Hepatocyte (in vitro differentiated cells): Measurements from ENCODE around the gene WDFY4.

ENCODE experiments used
- CTCF ChIP-seq: fragments of 200-600 bp; sonication (generic); IDR thresholded peaks from 2 replicates; pipeline ENCODE4 v1.5.1; 2016; ENCODE audit warnings: antibody characterized with exemption, mild to moderate bottlenecking; ENCODE audit not compliant: poor library complexity
- EZH2phosphoT487 ChIP-seq: fragments of 200-600 bp; sonication (generic); IDR thresholded peaks from one replicate; pipeline ENCODE4 v1.6.1; 2018; ENCODE audit warnings: antibody characterized with exemption, mild to moderate bottlenecking, low read depth, moderate library complexity; ENCODE audit not compliant: unreplicated experiment, severe bottlenecking

GRCh38 chr10:48844616-48845015 lies 159.9 kb downstream of the WDFY4 start:
- TF ChIP-seq CTCF (no peak), EZH2phosphoT487 (no peak)
